H1 (cell line): Measurements from ENCODE around the gene FNDC10. TPM values are rescaled to one million over a fixed set of nuclear protein-coding genes. Genes with fewer than 3 reads are reported as not detected.

Experiments used
- CEBPB ChIP-seq: IDR thresholded peaks from 2 replicates; pipeline ENCODE4 v1.6.1; 2012; ENCODE audit warnings: low read depth, low read length
- CREB1 ChIP-seq: IDR thresholded peaks from 2 replicates; pipeline ENCODE4 v1.6.1; 2012; ENCODE audit warnings: inconsistent platforms
- HDAC6 ChIP-seq: IDR thresholded peaks from one replicate; pipeline ENCODE4 v1.7.1; 2012; ENCODE audit warnings: low read depth, mild to moderate bottlenecking, inconsistent platforms, low read length, moderate library complexity
- KDM5A ChIP-seq: fragments of 200-600 bp; IDR thresholded peaks from 2 replicates; pipeline ENCODE4 v1.7.1; 2012; ENCODE audit warnings: mild to moderate bottlenecking, low read length, inconsistent platforms, mixed read lengths
- RNF2 ChIP-seq: fragments of 200-900, 300-1000 bp; sonication (generic); IDR thresholded peaks from 2 replicates; pipeline ENCODE4 v1.7.1; 2016; ENCODE audit warnings: borderline replicate concordance, low read depth, mild to moderate bottlenecking, antibody characterized with exemption, low read length; ENCODE audit not compliant: poor library complexity, severe bottlenecking; ENCODE audit errors: missing control alignments
- TAF7 ChIP-seq: optimal IDR thresholded peaks from 2 replicates; pipeline ENCODE3; 2011; ENCODE audit warnings: low read depth, mild to moderate bottlenecking, inconsistent platforms, low read length, moderate library complexity, borderline replicate concordance
- polyA plus RNA-seq, 7 experiments: library from polyadenylated mRNA; depleted of rRNA in 3 of 7; stranded (reverse) in 5 of 7; unstranded in 2 of 7; fragments of >200 nt in 5 of 7; fragments of 200-250 nt in 2 of 7; gene quantifications; 1 replicate in 5 of 7; 2 replicates in 1 of 7; 4 replicates in 1 of 7; pipeline versions ENCODE4 v1.2.1 to v1.2.3, GENCODE V29; 2011 to 2013; ENCODE audit warnings: missing spikeins in 2 of 7, mixed read lengths in 2 of 7
- total RNA-seq: library from RNA; stranded (reverse); fragmentation: NEBNext Ultra II Directional; extraction: Animal tissue kit (Norgen Biotek cat#: 25700); gene quantifications from 2 replicates; pipeline ENCODE4 v1.2.1, GENCODE V29; 2021

The FNDC10 gene
- total and polyA plus RNA-seq, 2 of the 8 experiments (the other 6 are each of a cell fraction or from before 2014, with no cell fraction given): 19.0 to 21.8 TPM

DNA sequence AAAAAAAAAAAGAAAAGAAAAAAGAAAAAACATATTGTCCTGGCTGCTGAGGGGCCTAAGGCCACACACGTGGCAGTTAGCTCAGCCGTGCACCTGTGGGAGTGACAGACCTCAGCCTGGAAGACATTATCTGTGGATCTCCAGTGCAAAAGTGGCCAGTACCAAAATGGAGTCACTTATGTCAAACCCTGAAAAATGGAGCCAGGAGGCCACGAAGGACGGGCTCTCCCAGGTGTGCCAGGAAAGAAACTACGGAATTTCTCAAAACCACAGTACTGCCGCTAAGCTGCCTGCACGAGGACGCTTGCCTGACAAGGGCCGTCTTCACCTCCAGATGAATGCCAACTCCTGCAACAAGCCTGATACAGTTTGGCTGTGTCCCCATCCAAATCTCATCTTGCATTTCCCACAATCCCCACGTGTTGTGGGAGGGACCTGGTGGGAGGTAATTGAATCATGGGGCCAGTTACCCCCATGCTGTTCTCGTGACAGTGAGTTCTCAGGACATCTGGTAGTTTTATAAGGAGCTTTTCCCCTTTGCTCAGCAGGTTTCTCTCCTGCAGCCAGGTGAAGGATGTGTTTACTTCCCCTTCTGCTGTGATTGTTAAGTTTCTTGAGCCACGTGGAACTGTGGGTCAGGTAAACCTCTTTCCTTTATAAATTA lies 10.0 kb upstream of the FNDC10 start (continued):
- TF ChIP-seq TAF7: no peak
- no peak for TF ChIP-seq HDAC6
- TF ChIP-seq CREB1: no peak
- no peak for TF ChIP-seq CEBPB
- TF ChIP-seq KDM5A: no peak
- TF ChIP-seq RNF2: no peak
